HG03457 (cell line): Measurements from ENCODE around the gene TMEM132D.
"Not testable (repeated sequence)": the region's sequence is repeated elsewhere in the genome, so short reads cannot be mapped to it uniquely, and the experiment has no call there.

Experiments used
- ATAC-seq: cut with Tn5 transposase; IDR thresholded peaks from one replicate; pipeline ENCODE4 v1.9.1; 2021; ENCODE audit warnings: moderate number of reproducible peaks; ENCODE audit not compliant: unreplicated experiment

Gene TMEM132D

DNA sequence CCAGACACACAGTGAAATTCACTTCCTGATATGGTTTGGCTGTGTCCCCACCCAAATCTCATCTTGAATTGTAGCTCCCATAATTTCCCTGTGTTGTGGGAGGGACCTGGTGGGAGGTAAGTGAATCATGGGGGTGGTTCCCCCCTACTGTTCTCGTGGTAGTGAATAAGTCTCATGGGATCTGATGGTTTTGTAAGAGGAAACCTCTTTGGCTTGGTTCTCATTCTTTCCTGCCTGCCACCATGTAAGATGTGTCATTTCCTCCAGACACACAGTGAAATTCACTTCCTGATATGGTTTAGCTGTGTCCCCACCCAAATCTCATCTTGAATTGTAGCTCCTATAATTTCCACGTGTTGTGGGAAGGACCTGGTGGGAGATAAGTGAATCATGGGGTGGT lies 354.8 kb downstream of the TMEM132D start:
- not testable (repeated sequence) for ATAC-seq

DNA sequence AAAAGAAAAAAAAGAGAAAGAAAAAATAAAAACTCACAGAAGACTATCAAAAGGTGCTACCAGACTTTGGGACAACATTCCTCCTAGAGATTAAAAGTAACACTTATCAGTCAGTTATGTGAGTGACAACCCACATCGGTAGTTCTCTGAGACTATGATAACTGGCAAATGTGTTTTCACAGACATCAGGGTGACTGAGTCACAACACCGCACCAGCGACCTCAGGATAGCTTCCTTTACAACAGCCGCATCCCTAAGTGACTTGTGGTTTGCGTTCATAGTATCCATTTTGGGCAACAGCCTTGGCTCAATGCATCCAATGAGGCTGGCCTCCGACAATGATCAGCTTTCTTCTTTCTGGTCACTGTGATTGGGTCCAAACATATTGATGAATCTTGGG lies 359.1 kb downstream of the TMEM132D start:
- no peak for ATAC-seq

DNA sequence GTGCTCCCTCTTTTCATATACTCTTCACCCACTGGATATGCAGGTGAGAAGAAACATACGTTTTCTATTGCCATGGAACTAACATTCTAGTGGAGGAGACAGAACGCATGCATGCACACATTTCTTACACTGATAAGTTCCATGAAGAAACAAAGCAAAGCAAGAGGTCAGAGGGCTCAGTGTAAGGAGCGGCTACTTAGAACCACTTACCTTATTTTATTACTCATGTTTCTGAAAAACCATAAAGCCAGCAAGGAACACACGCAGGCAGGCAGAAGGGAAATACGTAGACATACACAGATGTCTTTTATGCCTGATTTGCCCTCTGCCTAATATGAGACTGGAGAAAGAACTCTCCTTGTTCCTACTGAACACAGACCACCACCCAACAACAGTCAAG lies 362.9 kb downstream of the TMEM132D start:
- no peak for ATAC-seq

DNA sequence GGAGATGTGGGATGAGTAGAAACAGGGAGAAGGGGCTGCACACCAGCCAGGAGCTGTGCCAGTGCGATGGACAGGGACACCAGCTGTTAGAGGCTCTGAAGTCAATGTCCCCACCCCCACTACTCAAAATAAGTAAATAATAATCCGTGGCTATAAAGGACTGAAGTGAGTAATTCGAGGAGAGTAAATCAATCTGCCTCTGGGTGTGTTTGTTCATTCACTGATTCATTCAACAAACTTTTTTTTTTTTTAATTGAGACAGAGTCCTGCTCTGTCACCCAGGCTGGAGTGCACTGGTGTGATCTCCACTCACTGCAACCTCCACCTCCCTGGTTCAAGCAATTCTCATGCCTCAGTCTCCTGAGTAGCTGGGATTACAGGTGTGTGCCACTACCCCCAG lies 363.6 kb downstream of the TMEM132D start:
- ATAC-seq, result no peak

DNA sequence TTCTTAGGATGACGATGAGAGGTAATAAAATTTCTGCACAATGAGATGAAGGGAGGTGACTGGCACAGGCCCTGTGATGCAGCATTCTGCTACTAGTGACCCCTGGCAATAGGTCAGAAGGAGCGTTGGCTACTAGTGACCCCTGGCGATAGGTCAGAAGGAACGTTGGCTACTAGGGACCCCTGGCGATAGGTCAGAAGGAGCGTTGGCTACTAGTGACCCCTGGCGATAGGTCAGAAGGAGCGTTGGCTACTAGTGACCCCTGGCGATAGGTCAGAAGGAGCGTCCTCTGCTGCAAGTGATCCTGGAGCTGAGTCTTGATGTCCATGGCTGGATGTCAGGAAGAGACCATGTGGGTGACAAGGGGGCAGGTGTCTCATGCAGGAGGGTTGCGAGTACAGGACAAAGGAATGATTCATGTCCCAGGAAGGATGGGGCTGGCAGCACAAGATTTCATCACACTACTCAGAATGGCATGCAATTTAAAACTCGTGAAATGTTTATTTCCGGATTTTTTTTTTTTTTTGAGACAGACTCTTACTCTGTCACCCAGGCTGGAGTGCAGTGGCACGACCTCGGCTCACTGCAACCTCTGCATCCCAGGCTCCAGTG lies 365.0 kb downstream of the TMEM132D start:
- not testable (repeated sequence) for ATAC-seq

DNA sequence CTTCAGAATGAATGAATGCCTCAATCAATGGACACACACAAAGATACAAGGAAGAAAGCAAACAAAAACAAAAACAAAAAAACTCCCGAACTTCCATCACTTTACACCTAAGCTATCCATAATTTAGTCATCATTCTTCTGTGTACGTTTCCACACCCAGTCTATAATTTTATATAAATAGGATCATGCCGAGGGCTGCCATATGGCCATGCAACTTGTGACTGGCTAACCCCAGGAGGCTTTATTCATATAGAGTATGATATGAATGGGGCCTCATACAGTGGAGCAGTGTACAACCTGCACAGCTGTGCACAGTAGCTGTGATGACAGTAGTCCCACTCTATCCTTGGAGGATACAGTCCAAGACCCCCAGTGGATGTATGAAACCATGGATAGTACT lies 365.7 kb downstream of the TMEM132D start:
- ATAC-seq, result no peak

DNA sequence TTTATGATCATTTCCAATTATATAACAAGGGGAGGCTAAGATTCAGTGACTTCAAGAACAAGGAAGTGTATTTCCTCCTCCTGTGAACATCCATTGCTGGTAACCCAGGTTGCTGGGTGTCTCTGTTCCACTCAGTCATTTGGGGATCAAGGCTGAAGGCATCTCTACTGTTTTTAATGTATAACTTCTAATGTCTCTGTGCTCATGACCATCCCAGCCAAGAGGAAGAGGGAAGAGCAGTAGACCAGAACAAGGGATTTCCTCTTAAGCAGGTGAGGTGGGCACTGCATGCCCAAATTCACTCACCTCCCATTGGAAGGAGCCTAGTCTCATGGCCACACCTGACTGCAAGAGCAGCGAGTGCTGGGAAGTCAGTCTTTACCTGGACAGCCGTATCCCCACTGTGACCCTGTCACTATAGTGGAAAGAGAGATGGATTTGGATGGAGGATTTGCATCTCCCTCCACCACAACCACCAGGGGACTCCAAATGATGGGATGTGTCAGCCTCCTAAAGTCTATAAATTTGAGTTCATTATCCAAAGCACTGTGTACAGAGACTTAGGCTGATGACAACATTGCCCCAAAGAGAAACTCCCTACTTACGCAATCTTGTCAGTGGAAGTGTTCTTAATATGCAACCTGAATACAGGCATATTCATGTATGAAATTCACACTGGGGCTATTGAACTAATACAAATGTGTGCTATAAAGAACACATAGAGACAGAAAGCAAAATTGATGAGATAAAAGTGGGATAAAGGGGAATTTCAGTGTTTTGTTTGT lies 368.7 kb downstream of the TMEM132D start:
- ATAC-seq, result no peak

DNA sequence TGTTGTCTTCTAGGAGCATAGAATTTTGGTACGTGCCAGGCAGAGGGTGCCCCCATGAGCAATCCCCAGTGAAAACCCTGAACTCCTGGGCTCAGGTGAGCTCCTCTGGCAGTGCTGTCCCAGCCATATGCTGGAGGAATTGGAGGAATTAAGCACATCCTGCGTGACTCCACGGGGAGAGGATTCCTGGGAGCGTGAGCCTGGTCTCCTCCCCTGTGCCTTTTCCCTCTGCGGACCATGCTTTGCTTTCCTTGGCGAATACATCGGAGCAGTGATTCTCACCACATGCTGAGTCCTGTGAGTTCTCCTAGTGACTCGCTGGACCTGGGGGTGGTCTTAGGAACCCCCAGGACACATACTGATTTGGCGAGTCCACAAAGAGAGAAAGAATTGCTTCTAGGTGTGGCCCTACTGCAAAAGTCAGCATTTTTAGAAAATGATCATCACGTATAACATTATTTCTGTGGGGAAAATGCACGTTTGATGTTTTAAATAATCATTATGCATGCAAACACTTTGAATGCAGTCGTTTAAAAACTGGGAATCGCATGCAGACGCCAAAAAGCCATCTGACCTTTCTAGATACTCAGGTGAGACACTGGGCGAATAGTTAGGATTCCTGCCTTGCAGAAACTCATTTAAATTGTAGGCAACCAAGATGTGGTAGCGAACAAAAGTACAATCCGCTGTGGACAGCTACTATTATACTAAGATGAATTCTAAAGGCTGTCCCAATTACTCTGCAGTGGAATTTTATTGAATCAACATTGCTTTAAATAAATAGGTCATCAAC lies 370.9 kb downstream of the TMEM132D start:
- no peak for ATAC-seq

DNA sequence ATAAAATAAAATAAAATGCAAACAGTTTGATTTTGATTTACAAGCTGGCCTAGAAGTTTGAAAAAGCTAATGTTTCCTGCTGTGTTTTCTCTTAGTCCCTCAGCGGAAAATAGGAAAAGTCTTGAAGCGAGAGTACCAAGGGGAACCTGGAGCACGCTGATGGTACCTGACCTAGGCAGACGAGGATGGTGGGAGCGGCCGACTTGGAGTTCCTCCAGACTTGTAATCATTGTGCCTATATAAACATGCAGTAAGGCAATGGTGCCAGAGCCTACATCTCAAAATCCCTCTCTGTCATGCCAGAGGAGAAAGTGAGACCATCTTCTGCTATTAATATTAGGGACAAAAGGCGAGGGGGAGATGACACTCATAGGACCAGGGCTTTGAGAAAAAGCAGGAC lies 371.7 kb downstream of the TMEM132D start:
- no peak for ATAC-seq

DNA sequence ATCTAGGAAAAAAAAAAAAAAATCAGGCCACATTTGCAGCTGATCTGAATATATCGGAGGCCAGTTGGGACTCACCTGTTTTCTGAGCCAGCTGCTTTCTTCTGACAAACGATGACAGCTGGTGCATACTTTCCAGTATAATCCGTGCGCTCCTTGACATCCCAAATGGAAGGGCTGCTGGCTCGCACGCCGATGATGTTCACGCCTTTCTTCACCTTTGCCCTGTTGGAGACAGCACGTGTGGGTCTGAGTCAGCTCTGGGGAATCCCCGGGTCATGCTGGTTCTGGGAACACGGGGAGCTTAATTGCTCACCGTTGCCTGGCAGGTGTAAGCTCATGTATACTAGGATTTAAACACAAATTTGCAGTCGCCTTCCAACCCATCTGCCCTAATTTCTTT lies 372.8 kb downstream of the TMEM132D start:
- ATAC-seq, result no peak

DNA sequence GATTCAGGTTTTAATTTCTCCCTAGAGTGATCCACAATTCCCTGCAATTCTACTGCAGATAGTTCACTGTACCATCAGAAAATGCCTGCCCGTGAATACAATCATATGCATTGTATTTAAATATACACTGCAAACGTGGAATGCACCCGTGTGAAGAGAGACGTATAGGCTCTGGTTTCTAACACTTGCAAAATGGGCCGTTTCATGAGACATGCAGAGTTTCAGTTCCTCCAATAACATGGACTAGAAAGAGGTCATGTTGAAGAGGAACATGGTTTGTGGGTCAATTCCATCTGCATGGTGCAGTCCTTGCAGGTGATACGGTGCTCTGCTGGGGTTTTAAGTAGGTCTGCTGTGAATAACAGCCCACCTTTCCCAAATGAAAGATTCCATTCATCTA lies 373.3 kb downstream of the TMEM132D start:
- no peak for ATAC-seq

DNA sequence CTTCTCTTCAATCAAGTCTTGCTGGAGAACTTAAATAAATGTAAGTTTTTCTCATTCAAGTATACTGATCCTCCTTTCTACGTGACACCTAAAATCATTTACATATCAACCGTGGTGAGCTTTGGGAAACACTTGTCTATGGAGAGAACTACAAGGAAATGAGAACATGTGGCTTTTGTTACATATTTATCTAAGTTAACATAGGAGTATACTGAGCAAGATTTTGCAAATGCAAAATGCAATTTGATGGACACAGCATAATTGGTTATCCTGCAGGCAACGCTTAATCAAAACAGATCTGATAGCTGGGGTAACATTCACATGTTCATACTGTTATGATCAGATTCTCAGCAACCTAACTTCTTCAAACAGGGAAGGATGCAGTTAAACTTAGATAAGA lies 376.3 kb downstream of the TMEM132D start:
- no peak for ATAC-seq

DNA sequence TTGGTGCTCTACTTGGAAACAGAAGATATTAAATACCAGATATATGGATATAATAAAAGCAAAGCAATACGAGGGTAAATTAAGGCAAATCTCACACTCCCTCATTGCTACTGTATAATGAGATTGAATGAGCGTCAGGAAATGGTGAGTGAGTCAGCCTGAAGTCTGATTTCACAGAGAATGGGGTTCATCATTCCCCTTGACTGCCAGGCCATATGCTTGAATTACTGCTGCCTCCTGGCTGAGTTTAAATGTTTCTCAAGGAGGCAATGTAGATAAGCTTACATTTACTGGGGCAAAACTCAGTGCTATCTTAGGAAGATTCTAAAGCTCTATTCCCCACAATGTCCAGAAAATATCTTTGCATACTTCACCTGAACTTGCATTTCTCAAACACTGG lies 380.2 kb downstream of the TMEM132D start:
- ATAC-seq, result no peak

DNA sequence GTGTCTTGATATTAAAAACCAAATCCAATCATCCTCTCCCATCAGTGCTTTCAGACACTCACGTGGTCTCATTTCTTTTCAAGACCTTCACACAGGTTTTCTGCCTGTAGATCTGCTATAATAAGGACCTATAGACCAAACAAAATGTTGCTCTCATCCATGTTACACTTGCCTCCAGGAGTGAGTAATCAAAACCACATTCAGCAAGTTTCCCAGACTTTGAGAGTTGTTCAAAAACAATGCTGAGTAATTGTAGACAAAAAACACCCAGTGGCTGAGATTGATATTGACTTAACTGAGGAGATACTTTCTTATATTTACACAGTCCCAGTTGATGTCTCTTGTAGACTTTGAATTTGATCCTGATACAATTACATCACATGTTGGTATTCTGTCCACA lies 383.1 kb downstream of the TMEM132D start:
- no peak for ATAC-seq

DNA sequence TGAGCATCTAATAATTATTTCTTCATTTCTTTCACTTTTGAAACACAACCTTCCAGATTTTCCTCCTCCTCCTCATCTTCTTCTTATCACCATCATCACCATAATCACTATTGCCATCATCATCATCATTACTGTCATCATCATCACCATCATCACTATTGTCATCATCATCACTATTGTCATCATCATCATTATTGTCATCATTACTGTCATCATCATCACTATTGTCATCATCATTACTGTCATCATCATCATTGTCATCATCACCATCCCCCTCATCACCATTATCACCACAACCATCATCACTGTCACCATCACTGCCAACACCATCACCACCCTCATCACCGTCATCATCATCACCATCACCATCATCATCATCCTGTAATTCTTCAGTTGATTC lies 400.0 kb downstream of the TMEM132D start:
- ATAC-seq, result no peak

DNA sequence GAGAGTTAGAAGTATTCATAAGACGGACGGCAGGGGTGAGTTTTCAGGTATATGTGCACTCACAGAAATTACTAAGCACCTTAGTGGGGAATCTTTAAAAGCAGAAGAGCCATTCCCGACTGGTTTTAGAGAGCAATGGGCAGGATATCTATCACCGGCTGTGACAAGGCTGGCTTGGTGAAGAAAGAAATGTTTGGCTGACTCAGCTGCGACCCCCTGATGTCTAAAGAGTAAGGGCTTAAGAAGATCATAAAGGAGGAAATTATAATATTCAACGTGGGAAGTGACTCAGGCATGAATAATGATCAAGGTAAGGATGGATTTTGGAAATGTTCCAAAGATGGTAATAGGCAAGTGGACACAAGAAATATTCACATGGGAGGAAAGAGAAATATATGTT lies 407.6 kb downstream of the TMEM132D start:
- no peak for ATAC-seq

DNA sequence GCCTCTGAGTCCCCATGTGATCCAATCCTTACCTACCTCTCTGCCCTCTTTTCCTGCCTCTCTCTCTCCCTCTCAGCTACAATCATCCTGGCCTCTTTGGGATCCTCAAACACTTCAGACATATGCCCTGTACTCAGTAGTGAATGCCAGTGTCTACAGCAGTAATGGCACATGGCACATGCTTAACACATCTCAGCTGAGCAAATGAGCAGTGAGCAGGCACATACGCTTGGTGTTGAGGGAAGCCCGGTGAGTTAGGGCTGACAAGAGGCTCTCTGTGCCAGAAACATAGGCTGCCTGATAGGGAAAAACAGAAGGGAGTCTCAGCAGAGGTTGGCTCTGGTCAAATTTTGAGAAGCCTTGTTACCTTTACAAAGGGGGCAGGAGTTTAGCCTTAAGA lies 409.1 kb downstream of the TMEM132D start:
- no peak for ATAC-seq

DNA sequence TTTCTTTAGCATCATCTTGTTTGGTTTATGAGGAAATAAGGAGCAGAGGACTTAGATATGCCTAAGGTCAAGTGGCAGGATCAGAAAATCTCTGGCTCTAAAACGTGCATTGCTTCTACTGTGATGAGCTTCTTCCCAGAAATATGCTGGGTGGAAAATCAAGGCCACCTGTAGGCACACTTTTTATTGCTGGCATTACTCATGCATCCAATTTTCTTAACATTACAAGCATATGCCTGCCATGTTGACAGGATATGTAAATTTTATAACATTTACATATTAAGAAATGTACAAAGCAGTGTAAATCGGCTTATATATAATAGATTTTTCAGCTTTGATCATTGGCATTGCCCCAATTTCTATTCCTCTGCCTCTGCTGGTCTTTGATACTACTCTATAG lies 409.6 kb downstream of the TMEM132D start:
- no peak for ATAC-seq

DNA sequence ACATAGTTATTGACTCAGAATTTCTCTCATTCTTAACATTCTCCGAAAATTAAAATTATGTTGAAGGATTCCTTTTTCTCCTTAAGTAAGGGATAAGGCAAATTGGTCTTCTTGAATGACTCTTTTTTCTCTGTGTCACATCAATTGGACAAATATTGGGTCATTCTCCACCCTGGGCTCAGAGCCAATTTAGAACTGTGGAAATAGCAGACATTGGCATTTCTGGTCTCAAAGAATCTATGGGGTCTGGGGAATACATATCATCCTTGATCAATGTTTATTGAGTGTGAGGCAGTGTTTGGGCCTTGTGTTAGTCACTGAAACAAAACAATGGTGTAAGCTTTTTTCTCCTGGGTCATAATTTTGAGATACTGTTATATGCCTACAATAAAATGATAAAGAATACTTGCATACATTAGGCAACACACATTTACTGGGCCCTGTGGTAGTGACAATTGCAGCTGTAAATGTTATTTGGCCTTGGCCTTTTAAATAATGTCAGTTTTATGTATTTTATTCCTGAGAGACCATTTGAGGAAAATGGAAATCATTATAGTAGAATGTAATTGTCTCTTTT lies 414.6 kb downstream of the TMEM132D start:
- ATAC-seq, result no peak

DNA sequence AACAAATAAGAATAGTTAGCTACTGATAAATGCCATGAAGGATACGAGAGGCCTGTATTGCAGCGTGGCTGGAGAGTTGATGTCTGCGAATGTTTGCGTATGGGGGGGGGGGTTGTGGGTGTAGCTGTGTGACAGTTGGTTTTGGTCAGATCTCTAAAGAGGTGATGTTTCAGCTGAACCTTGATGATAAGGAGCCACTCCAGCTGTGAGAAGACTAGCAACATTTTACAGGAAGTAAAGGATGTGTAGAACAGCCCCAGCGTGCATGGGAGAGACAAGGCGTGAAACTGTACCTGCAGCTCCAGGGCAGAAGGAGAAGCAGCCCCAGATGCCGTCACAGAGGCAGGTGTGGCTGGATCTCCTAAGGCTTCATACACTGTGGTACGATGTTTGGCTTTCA lies 416.9 kb downstream of the TMEM132D start:
- ATAC-seq, result no peak

DNA sequence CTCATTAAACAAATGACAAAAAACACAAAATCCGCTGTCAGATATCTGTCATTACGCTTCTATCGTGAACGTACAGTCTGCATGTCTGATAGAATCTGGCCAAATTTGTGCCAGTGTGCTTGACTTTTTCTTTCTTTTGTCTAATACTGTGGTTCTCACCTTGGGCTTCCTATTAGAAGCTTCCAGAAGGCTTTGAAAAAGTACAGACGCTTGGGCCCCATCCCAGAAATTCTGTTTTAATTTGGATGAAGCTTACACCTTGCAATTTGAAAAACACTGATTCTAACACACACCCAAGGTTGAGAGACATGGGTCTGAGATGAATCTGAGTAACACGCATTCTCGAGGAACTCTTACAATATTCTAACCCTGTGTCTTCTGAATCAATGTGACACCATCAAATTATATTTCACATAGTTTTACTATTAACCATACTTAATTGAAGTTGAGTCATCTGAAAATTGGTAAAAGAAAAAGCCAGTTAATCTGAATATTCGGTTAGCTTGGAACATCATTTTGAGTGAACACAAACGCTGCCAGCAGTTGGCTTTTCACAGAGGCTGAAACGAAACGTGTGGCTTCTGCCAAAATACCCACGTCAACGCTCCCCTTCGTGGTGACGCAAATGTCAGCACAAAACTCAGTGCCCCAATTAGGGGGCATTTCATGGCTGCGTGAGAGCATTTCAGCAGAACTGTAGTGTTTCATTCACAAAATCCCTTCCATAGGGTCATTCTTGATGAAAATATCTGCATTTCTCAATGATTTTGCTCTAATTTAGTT lies 420.5 kb downstream of the TMEM132D start:
- ATAC-seq, result no peak
